Bronchial epithelial cell (primary cell): Measurements from ENCODE around the gene TMEM121. TPM values are rescaled to one million over a fixed set of nuclear protein-coding genes. Genes with fewer than 3 reads are reported as not detected.
A peak's percentile ranks its signal among the peaks of the same experiment; 100 is the strongest.

Experiments used
- DNase-seq: peaks from one replicate; pipeline ENCODE4 v3.0.0-alpha.2; 2010; ENCODE audit warnings: low read depth
- FAIRE-seq: peaks from 2 replicates; lab custom pipeline; 2011; peaks lifted over from hg19 to GRCh38; lab: Jason Lieb, UNC
- H3K27me3 ChIP-seq: 2 replicates; pipeline ENCODE4 v1.5.1; 2011; ENCODE audit warnings: low read length; ENCODE audit not compliant: control insufficient read depth, insufficient read depth
- H3K36me3 ChIP-seq: 2 replicates; pipeline ENCODE4 v1.5.1; 2011; ENCODE audit warnings: low read length; ENCODE audit not compliant: control insufficient read depth, insufficient read depth
- H3K4me3 ChIP-seq: 2 replicates; pipeline ENCODE4 v1.5.1; 2011; ENCODE audit warnings: mild to moderate bottlenecking, low read depth, low read length, control low read depth
- CTCF ChIP-seq: IDR thresholded peaks from 2 replicates; pipeline ENCODE4 v1.5.1; 2011; ENCODE audit warnings: mild to moderate bottlenecking, moderate library complexity, low read length, control low read depth, inconsistent platforms; ENCODE audit not compliant: insufficient read depth, severe bottlenecking
- total RNA-seq: library from RNA; depleted of rRNA; stranded (reverse); fragments of >200 nt; gene quantifications from 2 replicates; pipeline ENCODE4 v1.2.1, GENCODE V29; 2014

TMEM121 gene
- total RNA-seq, 1 donor from 2014 or later, result 0.53 TPM

- no peaks in the 10 kb centered on the region for H3K36me3 ChIP-seq
- no peak for DNase-seq
- no peak for TF ChIP-seq CTCF
- H3K27me3 ChIP-seq, result peaks cover 15% of the 10 kb centered on the region
- H3K4me3 ChIP-seq, result peak overlapping the region; percentile 18
- FAIRE-seq, result no peak
Observed at GRCh38 chr14:105526776-105527380, 495 bp downstream of the TMEM121 start.

DNA sequence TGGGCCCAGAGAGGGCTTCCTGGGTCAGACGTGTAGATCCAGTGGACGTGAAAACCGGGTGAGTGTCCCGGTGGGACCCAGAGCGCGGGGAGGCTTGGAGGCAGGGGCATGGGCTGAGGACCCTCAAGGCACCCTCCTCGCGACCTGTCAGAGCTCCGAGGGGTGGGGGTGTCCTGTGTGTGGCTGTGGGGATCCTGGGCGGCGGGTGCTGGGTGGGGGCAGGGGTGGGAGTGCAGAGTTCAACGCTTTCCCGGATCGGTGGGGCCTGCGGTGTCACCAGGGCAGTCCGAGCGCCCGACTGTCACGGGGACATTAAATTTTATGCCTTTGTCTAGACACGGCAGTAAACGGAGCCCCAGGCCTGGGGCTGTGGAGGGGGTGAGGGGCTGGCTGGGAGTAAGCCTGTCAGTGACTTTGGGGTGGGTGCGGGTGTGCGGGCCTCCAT is 1.0 kb downstream of the TMEM121 start:
- Histone ChIP-seq H3K27me3 (peaks cover 15% of the 10 kb centered on the region), H3K4me3 (no peak overlapping the region), H3K36me3 (no peaks in the 10 kb centered on the region)
- FAIRE-seq (no peak), DNase-seq (no peak)
- no peak for TF ChIP-seq CTCF

DNA sequence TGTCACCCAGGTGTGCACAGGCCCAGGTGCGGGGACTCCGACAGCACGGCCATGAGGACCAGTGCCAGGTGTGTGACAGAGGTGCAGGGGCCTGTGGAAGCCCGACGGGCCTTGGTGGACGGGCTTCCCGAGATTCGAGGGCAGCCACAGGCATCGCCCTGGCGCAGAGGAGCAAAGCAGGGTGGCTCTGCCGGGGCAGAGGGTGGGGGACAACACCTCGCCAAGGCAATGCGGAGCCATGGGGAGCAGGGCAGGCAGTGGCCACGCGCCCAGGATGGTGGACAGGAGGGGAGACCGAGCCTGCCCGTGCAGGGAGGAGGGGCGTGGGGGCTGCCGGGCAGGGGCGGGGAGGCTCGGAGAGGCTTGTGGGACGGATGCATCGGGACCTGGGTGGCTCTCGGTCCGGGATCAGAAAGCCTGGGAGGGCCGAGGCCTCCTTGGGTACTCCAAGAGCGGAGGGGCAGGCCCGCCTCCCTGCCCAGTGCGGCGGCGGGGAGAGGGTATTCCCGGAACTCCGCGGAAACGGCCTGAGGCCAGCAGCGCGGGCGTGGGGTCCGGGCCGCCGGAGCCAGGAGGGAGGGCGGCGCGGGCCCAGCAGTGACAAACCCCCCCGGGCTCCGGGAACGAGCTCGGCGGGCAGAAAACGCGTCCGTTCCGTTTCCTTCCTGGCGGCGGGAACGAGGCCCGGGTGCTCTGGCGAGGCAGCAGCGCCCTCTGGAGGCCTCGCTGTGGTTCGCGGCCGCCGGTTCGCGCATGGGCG is 1.6 kb downstream of the TMEM121 start:
- Histone ChIP-seq H3K36me3 (no peaks in the 10 kb centered on the region), H3K27me3 (peaks cover 15% of the 10 kb centered on the region), H3K4me3 (peak overlapping the region; percentile 49)
- peak; percentile 91 for TF ChIP-seq CTCF
- FAIRE-seq (no peak), DNase-seq (peak; percentile 25)

GRCh38 chr14:105528586-105529318 is 2.4 kb downstream of the TMEM121 start:
- DNase-seq (no peak), FAIRE-seq (no peak)
- peak overlapping the region; percentile 49 for H3K4me3 ChIP-seq
- TF ChIP-seq CTCF, result no peak
- H3K27me3 ChIP-seq, result peaks cover 15% of the 10 kb centered on the region
- no peaks in the 10 kb centered on the region for H3K36me3 ChIP-seq

- no peak overlapping the region for H3K4me3 ChIP-seq
- H3K36me3 ChIP-seq, result no peaks in the 10 kb centered on the region
- no peak for FAIRE-seq
- no peak for TF ChIP-seq CTCF
- no peak for DNase-seq
- peaks cover 15% of the 10 kb centered on the region for H3K27me3 ChIP-seq
Observed at GRCh38 chr14:105529319-105529568, 2.9 kb downstream of the TMEM121 start.
